ENCODE results near the gene ALDOB.

GRCh38 chr9:101381118-101381517, 54.5 kb downstream of the ALDOB start:
- no peak for TF ChIP-seq NFRKB (IDR thresholded peaks at IDR 0.05)
- no peak for TF ChIP-seq BHLHE40 (IDR thresholded peaks at IDR 0.05; ENCODE audit: borderline replicate concordance)
- no peak for TF ChIP-seq SP1 (IDR thresholded peaks at IDR 0.05)
- TF ChIP-seq ELF4 (IDR thresholded peaks at IDR 0.05), result no peak
- no peak for TF ChIP-seq ARNT (IDR thresholded peaks at IDR 0.05)
- no peak for TF ChIP-seq CTBP1 (IDR thresholded peaks at IDR 0.05; ENCODE audit: borderline replicate concordance)
- no peak for TF ChIP-seq FOXM1 (IDR thresholded peaks at IDR 0.05; ENCODE audit: borderline replicate concordance)
